CD4-positive, alpha-beta T cell treated with Interleukin-6 at 100 ng/mL for 8 hours (primary cell): ENCODE results near the gene OXSR1.
"Not testable (repeated sequence)": the region's sequence is repeated elsewhere in the genome, so short reads cannot be mapped to it uniquely, and the experiment has no call there.

Source experiments
- DNase-seq: peaks from one replicate; pipeline ENCODE4 v3.0.0-alpha.2; 2020; ENCODE audit warnings: mixed read lengths, low spot score

OXSR1 gene

DNA sequence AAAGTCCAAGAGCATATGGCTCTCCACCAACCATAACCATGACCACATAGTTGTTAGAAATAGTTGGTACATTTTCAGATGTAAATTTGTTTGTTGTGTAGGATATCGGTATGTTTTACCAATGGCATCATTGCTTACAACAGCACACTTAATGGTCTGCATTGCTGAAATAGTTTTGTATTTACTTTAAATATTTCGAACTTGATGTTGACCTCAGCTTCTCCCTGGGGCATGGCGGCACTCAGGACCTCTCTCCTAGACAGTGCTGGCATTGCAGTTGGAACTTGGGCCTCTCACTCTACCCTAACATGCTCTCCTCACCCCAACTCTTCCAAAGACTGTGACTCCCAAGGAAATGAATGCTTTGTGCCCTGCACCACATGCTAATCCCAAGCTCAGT, 105.3 kb downstream of the OXSR1 start:
- no peak for DNase-seq

DNA sequence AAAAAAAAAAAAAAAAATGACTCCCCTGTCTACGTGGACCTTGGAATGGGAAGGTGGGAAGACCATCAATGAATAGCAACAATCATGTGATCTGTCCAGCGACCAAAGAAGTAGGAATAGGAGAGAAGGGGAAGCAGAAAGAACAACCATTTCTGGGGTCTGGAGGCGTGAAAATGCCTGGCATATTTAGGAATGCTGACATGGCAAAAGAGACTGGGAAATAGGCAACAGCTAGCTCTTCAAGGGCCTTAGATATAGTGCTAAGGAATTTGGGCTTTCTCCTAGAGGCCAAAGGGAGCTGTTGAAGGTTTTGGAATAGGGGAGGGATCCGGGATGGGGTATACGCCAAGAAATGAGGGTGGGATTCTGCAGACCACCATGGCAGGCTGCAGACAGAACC, 106.2 kb downstream of the OXSR1 start:
- DNase-seq, result no peak

DNA sequence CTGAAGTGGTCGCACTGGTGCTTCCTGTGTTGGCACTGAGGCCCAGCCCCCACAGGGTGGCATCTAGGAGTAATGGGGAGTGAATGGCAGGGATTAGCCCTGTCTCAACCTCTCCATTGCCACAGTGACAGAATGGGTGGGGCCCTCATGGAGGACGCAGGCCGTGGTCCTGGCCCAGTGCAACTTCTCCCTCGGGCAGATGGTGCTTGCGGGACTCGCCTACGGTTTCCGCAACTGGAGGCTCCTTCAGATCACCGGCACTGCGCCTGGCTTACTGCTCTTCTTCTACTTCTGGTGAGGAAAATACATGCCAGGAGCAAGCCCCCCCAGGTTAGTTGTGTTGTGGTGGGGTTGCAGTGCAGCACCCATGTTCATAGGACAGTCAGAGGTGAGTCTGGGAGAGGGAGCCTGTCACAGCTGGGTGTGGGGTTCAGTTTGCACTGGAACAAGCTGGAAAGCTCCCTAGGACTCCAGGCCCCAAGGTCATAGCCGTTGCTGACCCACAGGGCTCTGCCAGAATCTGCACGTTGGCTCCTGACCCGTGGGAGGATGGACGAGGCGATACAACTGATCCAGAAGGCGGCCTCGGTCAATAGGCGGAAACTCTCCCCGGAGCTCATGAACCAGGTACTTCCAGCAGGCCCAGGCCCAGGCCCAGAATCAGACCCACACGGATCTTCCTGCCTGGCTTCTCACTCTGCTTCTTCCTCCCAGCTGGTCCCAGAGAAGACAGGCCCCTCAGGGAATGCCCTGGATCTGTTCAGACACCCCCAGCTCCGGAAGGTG, 109.7 kb downstream of the OXSR1 start:
- DNase-seq, result no peak

DNA sequence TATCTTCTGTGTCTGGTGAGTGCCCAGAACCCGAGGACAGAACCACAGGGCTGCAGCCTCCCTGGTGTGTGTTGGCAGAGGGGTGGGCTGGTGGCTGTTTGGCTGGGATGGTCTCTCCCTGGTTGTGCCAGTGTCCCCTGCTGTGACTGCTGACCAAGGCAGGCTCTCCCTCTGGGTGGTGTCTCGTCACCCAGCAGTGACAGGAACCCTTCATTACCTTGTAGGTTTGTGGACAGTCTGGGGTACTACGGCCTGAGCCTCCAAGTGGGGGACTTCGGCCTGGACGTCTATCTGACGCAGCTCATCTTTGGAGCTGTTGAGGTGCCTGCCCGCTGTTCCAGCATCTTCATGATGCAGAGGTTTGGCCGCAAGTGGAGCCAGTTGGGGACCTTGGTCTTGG, 110.3 kb downstream of the OXSR1 start:
- DNase-seq, result no peak

DNA sequence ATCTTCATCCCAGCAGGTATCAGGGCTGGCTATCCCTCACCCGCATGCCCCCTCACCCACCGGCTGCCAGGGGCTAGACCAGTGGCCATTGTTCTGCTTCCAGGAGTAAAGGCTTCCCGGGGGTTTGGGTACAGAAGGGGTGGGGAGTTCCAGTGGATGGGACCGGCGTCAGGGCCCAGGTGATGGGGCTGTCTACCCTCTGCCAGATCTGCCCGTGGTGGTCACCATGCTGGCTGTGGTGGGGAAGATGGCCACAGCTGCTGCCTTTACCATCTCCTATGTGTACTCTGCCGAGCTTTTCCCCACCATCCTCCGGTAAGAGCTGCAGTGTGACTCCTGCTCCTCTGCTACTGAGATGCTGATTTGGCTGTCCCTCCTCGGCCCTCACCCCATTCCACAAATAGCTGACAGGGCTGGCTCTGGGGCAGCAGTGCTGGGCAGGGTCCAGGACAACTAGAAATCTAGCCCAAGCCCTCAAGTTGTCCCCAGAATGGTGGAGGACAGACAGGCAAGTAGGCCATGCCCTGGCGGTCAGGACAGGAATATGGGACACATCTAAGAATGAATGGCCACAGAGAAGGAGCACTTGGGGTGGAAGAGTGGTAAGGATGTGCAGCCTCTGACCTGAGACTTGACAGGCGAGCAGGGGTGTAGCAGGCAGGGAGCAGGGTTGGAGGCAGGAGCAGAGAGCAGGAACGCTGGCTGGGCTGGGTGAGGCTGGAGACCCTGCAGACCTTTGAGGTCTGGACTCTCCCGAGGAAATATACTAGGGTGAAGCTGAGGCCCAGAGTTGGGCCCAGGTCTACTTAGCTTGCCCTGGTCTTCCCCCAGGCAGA, 111.0 kb downstream of the OXSR1 start:
- no peak for DNase-seq

DNA sequence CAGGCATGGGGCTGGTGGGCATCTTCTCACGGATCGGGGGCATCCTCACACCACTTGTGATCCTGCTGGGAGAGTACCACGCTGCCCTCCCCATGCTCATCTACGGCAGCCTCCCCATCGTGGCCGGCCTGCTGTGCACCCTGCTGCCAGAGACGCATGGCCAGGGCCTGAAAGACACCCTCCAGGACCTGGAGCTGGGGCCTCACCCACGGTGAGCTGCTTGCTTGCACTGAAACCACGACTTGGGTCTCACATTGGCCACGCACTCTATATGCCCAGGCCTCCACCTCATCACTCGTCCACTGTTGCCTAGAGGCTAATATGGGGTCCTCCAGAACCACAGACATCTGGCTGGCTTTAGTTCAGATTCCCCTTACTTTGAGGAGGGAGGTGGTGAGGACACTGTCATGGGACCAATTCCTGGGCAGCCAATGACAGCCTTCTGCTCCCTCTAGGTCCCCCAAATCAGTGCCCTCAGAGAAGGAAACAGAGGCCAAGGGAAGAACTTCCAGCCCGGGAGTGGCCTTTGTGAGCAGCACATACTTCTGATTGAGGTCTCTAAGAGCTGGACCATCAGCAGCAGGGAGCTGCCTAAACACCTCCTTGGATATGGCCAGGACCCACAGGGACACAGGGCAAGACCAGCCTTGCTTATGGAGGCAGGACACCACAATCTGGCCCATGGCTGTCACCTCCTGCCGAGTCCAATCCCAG, 111.7 kb downstream of the OXSR1 start:
- no peak for DNase-seq

DNA sequence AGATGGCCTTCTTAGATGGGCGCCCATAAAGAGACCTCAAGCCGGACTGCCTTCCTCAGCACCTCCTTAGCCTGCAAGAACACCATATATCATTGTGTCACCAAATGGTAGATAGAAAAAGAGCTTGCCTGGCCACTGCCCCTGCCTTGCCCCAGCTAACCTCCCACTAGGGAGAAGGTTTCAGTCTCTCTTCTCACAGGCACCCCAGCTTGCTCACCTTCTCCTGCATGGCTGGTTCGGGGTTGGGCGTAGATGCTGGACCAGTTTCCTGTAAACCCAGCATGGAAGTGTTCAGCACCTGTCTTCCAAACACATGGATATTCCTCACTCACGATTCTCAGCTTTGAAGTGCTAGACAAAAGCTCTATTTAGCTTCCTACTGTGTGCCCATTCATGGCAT, 113.5 kb downstream of the OXSR1 start:
- no peak for DNase-seq

DNA sequence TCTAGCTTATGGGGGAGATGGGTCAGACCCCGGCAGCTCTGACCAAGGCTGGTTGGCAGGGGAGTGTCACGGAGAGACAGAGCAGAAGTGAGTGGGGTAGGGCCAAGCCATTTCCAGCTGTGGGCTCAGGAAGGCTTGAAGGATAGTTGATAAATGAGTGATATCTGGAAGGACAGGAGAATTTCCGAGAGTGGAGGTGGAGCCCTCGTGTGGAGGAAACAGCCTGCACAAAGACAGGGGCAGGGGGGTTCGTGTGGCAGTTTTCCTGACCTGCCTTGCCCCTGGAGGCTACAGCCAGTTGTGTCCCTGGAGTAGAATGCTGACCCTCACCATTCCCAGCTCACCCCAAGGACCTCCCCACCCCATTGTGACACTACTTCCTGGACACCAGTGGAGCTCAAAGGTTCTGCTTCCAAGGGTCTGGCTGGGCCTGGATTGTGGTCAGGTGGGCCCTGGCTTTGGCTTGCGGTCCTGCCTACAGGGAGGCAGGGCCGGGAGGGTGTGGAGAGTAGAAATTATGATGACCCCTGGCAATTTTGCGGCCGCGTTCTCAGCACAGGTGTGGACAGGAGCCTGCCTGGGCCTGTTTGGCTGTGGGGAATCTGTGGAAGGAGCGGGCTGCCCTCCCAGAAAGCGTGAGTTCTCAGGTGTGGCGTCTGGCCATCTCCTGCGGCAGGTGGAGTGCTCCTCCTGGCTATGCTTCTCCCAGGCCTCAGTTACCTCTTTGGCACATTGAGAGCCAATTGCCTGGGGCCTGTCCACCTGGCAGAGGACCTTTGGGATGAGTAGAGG, 116.8 kb downstream of the OXSR1 start, which contains the start of gene SLC22A14:
SLC22A14 (plus strand) TSS at position 400 of the 792 bp plus-strand sequence. CDS start 23,733 bp downstream, outside the sequence.
- DNase-seq, result no peak

DNA sequence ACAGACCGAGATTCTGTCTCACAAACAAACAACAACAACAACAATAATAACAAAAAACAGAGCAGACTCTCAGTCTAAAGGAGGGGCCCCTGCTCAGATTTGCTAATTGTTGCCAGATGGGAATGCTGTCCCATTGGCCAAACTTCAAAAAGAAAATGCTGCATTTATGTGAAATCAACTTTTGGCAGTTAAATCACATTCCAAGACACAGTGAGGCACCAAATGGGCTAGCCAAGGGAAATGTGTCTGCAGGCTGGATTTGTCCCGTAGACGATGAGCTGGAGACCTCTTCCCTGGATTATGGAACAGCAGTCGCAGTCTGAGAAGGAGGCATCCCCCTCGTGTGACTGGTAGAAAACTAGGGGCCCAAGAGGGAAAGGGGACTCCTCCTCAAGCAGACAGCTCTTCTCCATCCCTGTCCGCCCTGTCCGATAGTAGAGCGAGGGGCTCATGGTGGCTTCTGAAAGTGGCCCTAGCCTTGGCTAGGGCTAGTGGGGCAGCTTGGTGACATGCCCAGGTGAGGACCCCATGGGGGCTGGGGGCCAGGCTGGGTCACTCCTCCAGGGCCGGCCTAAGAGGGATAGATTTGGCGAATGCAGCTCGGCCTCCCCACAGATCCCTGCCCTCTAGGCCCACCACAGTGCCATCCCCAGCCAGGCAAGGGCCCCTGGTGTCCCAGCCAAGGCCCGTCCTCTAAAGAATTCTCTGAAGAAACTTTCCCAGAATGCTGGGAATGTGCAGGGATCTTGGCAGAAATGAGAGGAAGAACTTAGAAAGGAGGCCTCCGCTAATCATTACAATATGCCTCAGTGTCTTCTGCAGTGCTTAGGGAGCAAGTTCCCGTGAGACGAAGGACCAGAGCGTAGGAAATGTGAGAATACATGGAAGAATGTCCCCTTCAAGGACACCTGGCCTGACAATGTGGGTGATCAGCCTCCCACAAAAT, 118.7 kb downstream of the OXSR1 start:
- no peak for DNase-seq

DNA sequence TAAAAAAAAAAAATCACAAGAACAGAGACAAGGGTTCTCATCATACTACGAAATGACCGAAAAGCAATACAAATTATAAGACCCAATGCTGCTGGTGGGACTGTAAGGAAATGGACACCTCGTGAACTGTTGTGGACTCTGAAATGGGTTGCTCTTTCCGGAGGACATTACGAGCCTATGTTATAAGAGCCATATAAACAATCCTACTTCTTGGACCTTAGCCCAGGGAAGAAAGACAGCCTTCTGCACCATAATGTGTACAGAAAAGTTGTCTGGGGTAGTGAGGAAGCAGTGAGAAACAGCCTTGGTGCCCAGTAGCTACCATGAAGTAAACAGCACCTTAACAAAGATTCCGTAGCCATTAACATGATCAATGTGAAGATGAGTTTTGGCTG, 119.4 kb downstream of the OXSR1 start:
- DNase-seq, result no peak

DNA sequence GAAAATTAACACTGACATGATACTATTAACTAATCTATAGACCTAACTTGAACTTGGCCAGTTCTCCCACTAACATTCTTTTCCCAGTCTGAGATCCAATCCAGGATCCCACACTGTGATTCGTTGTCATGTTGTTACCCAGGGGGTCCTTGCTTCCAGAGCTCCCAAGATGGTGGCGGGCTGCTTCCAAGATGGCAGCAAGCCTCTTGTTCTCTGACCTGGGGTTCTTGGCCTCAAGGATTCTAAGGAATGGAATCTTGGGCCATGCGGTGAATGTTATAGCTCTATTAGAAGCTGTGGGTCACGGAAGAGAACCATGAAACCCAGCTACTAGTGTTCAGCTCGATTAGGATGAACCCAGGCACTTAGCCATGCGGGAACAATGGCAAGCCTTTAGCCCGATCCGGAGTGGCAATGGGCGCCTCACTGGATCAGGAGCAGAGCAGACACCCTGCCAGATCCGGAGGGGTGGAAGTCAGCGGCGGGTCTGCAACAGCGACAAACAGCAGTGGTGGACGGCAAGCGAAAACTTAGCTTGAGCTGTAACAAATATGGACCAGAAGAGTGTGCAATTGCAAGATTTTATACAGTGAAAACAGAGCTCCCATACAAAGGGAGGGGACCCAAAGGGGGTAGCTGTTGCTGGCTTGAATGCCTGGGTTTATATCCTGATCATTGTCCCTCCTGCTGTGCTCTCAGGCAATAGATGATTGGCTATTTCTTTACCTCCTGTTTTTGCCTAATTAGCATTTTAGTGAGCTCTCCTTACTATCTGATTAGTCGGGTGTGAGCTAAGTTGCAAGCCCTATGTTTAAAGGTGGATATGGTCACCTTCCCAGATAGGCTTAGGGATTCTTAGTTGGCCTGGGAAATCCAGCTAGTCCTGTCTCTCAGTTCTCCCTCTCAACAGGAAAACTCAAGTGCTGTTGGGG, 124.2 kb downstream of the OXSR1 start:
- not testable (repeated sequence) for DNase-seq

DNA sequence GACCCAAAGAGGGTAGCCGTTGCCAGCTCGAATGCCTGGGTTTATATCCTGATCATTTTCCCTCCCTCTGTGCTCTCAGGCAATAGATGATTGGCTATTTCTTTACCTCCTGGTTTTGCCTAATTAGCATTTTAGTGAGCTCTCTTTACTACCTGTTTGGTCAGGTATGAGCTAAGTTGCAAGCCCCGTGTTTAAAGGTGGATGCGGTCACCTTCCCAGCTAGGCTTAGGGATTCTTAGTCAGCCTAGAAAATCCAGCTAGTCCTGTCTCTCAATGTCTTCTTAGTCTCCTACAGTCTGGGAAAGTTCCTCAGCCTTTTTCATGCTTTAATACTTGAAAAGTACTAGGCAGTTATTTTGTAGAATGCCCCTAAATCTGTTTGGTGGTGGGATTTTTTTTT, 131.7 kb downstream of the OXSR1 start:
- not testable (repeated sequence) for DNase-seq

DNA sequence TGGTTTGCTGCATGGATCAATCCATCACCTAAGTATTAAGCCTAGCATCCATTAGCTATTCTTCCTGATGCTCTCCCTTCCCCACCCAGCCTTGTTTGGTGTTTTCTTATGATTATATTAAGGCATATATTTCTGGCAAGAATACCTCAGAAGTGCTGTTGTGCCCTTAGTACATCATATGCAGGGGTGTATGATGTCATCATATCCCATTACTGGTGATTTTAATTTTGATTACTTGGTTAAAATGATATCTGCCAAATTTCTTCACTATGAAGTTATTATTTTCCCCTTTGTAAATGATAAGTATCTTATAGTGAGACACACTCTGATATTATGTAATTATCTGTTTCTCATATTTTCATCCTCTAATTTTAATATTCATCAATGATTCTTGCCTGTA, 132.2 kb downstream of the OXSR1 start:
- no peak for DNase-seq

DNA sequence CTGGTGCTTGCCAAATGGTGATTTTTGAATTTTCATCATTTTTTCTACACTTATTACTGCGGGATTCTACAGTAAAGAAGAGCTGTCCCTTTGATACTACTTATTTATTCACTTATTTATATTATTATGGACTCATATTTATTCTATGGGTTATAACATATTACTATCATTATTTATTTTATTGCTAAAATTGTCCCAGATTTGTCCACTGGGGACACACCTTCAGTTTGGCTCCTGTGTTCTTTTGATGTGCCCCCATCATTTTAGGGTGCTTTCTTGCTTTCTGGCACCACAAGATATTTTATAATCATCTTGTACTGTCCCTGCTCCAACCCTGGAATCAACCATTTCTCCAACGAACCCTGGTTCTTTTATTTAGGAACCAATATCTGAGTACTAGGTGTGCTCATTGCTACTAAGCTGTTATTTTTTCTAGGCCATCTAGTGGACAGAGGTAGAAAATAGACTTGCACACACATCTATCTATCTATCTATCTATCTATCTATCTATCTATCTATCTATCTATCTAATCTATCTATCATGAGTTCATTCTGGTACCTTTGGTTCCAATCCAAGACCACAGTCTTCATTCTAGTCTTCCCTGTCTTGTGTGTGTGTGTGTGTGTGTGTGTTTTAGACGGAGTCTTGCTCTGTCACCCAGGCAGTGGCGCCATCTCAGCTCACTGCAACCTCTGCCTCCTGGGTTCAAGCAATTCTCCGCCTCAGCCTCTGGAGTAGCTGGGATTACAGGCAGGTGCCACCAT, 132.8 kb downstream of the OXSR1 start:
- no peak for DNase-seq
